Measurements from ENCODE around the gene DDX52. TPM values are rescaled to one million over a fixed set of nuclear protein-coding genes. Genes with fewer than 3 reads are reported as not detected.

The DDX52 gene
- total and polyA plus RNA-seq, 2 of the 8 experiments (the other 6 are each of a cell fraction or from before 2014, with no cell fraction given), result 10.0 to 45.9 TPM

DNA sequence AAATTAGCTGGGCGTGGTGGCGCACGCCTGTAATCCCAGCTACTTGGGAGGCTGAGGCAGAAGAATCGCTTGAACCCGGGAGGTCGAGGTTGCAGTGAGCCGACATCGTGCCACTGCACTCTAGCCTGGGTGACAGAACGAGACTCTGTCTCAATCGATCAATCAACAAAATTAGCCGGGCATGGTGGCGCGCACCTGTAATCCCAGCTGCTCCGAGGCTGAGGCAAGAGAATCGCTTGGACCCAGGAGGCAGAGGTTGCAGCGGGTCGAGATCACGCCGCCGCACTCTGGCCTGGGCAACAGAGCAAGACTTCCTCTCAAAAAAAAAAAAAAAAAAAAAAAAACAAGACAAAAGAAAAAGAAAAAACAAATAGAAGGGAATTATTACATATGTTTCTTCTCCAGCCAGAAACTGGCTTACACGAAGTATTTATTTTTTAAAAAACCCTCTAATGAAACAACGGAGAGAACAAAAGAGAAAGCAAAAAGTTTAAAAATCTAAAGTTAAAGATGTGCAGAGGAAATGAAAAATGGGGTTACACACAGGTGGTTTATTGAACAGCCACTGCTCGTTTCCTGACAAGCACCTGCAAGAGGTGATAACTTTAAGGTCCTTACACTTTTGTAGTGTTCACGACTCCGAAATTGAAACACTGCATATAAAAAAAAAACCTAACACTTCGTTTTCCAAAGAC lies 35.5 kb downstream of the DDX52 start:
- no peak overlapping the region for H4K5ac ChIP-seq (ENCODE audit: insufficient read length, low read depth, low read length)
- no peak overlapping the region for H3K23ac ChIP-seq (ENCODE audit: insufficient read length)
- no peaks in the 10 kb centered on the region for H4K20me1 ChIP-seq (replicated peaks in 1 of 2; ENCODE audit: control insufficient read depth in 1 of 2, insufficient read depth in 2 of 2, low read length in 2 of 2)
- H3K4me1 ChIP-seq (replicated peaks in 1 of 4; ENCODE audit: control insufficient read depth in 3 of 4, insufficient read depth in 4 of 4, low read length in 3 of 4), result peaks cover 0 to 5% (median 3%) of the 10 kb centered on the region in 4 experiments; a peak in 3 of 7 replicates
- H3K4me3 ChIP-seq (ENCODE audit: extremely low read depth in 1 of 4, insufficient read depth in 2 of 4, low read depth in 3 of 4, low read length in 4 of 4), result peak overlapping the region in 3 of 4 experiments; percentile 63 to 93 (median 78); a peak in 5 of 8 replicates
- no peaks in the 10 kb centered on the region for H3K27me3 ChIP-seq (replicated peaks in 1 of 4; ENCODE audit: control insufficient read depth in 3 of 4, extremely low read depth in 1 of 4, insufficient read depth in 3 of 4, low read length in 3 of 4)
- peaks cover 4 to 15% of the 10 kb centered on the region in 2 experiments; a peak in 2 of 4 replicates for H3K79me2 ChIP-seq (ENCODE audit: control insufficient read depth in 1 of 2, insufficient read depth in 2 of 2, low read length in 2 of 2)
- H2BK12ac ChIP-seq (ENCODE audit: low read depth, low read length), result no peak overlapping the region
- H3K18ac ChIP-seq (ENCODE audit: extremely low read depth, low read length), result no peak overlapping the region
- H3K27ac ChIP-seq (ENCODE audit: low read depth, low read length), result no peak overlapping the region
- H3K36me3 ChIP-seq (ENCODE audit: control insufficient read depth in 2 of 4, insufficient read depth in 4 of 4, low read length in 3 of 4), result peaks cover 0 to 7% (median 0%) of the 10 kb centered on the region in 4 experiments; a peak in 1 of 8 replicates
- no peak for FAIRE-seq
- CTCF ChIA-PET (ENCODE audit: partially characterized antibody), result interaction anchor here (0.6 to 3.2 kb wide), 3 partner anchors 38 to 102 kb away, joined by 3 to 9 read pairs (median 3); no protein-coding TSS in a partner anchor
- H3K9ac ChIP-seq (replicated peaks in 1 of 4; ENCODE audit: extremely low read depth in 1 of 4, low read depth in 3 of 4, low read length in 3 of 4), result no peak overlapping the region
- H2AK5ac ChIP-seq (ENCODE audit: low read depth, low read length), result no peak overlapping the region
- H3K79me1 ChIP-seq (ENCODE audit: low read depth, low read length), result no peaks in the 10 kb centered on the region; the same call in 1 of the 2 replicates
- H3K14ac ChIP-seq (ENCODE audit: insufficient read length), result no peak overlapping the region
- no peak overlapping the region for H2BK15ac ChIP-seq (ENCODE audit: low read length)
- H3K56ac ChIP-seq (replicated peaks; ENCODE audit: insufficient read length, low read depth, low read length), result no peak overlapping the region
- no peak overlapping the region for H2BK5ac ChIP-seq (ENCODE audit: low read depth, low read length)
- H3K4ac ChIP-seq (replicated peaks; ENCODE audit: insufficient read length, low read depth, low read length), result no peak overlapping the region
- H4K8ac ChIP-seq (ENCODE audit: extremely low read depth, insufficient read depth, low read length), result no peak overlapping the region
- no peak overlapping the region for H2AFZ ChIP-seq (ENCODE audit: low read length)
- peak overlapping the region; percentile 62 to 72 for H3K4me2 ChIP-seq (ENCODE audit: insufficient read depth in 1 of 2, low read depth in 2 of 2, low read length in 2 of 2)
- POLR2A ChIA-PET (ENCODE audit: partially characterized antibody), result interaction anchor here (0.7 to 3.1 kb wide), 4 partner anchors 8 to 73 kb away, joined by 3 to 15 read pairs (median 4); no protein-coding TSS in a partner anchor
- H3K23me2 ChIP-seq (ENCODE audit: low read depth, low read length), result no peaks in the 10 kb centered on the region
- no peak overlapping the region for H4K91ac ChIP-seq (replicated peaks; ENCODE audit: insufficient read length, low read length)
- H2BK120ac ChIP-seq (replicated peaks; ENCODE audit: low read depth, low read length), result no peak overlapping the region
- DNase-seq (ENCODE audit: low read depth in 1 of 2, low spot score in 2 of 2), result no peak
- no peaks in the 10 kb centered on the region for H3K9me3 ChIP-seq (ENCODE audit: insufficient read depth in 2 of 2, low read depth in 1 of 2, low read length in 1 of 2)
- 93% methylated on average over 26 of the region's 26 CpGs; no CpG with 5 or more reads in 1 of the 2 experiments for WGBS, 2 experiments (ENCODE audit: extremely low coverage in 1 of 2, insufficient coverage in 1 of 2, insufficient read length in 1 of 2, insufficient replicate concordance in 2 of 2, low coverage in 1 of 2, low lambda C conversion rate in 2 of 2, missing lambda C conversion rate in 1 of 2)
- H2BK20ac ChIP-seq (ENCODE audit: low read length), result no peak overlapping the region
- TF ChIP-seq TBP (IDR thresholded peaks at IDR 0.05; ENCODE audit: low read depth, low read length) (no peak), MAX (IDR thresholded peaks at IDR 0.05) (no peak), GABPA (IDR thresholded peaks at IDR 0.05; ENCODE audit: borderline replicate concordance, insufficient read depth, low read length) (no peak), SRF (IDR thresholded peaks at IDR 0.05; ENCODE audit: low read depth, low read length) (no peak), SP1 (IDR thresholded peaks at IDR 0.05; ENCODE audit: low read depth, low read length) (no peak)

All from H1 (cell line).